Vagina (tissue), 2 donors: Measurements from ENCODE around the gene PLK2. TPM values are rescaled to one million over a fixed set of nuclear protein-coding genes. Genes with fewer than 3 reads are reported as not detected.

Experiments used
- DNase-seq, 2 donors: peaks; one replicate each; pipeline ENCODE4 v3.0.0-alpha.2; 2017; ENCODE audit errors: extremely low spot score in 2 of 2
- H3K27ac ChIP-seq: fragments of 200-600 bp; sonication (generic); one replicate; pipeline ENCODE4 v1.5.1; 2019
- H3K27me3 ChIP-seq: fragments of 200-600 bp; sonication (generic); one replicate; pipeline ENCODE4 v1.5.1; 2019
- H3K36me3 ChIP-seq, 2 donors: fragments of 200-600 bp; sonication (generic); one replicate each; pipeline ENCODE4 v1.5.1; 2017 to 2019
- H3K4me1 ChIP-seq: fragments of 200-600 bp; sonication (generic); one replicate; pipeline ENCODE4 v1.5.1; 2019
- H3K4me3 ChIP-seq, 2 donors: fragments of 200-600 bp; sonication (generic); 1 replicate in 1 of 2; 2 replicates in 1 of 2; pipeline ENCODE4 v1.5.1; 2016 to 2019
- H3K9me3 ChIP-seq: fragments of 200-600 bp; sonication (generic); one replicate; pipeline ENCODE4 v1.5.1; 2019
- POLR2A ChIP-seq, 2 donors: fragments of 450-650 bp; IDR thresholded peaks; one replicate each; pipeline ENCODE4 v1.6.1; 2017; ENCODE audit warnings: antibody characterized with exemption in 2 of 2, mild to moderate bottlenecking in 2 of 2, moderate library complexity in 2 of 2
- POLR2AphosphoS5 ChIP-seq, 2 donors: sonication (generic); formaldehyde crosslinking; IDR thresholded peaks; one replicate each; pipeline ENCODE4 v1.9.0; 2017; ENCODE audit warnings: antibody characterized with exemption in 2 of 2, mild to moderate bottlenecking in 2 of 2, low read depth in 1 of 2; ENCODE audit not compliant: insufficient read depth in 1 of 2
- intact Hi-C: fragments of 100-400 bp; cut with DNase I; formaldehyde crosslinking; loops from one replicate; pipeline ENCODE4 v1.15.1; 2023
- total RNA-seq: library from RNA; depleted of rRNA; stranded (reverse); fragments of >200 nt; gene quantifications from one replicate; pipeline ENCODE4 v1.2.3, GENCODE V29; 2016
- TF ChIP-seq, protein P1 (sequence below), 3 experiments: fragments of 450-650 bp in 2 of 3; fragments of 200-600 bp in 1 of 3; sonication (generic) in 1 of 3; IDR thresholded peaks; one replicate each; pipeline ENCODE4 v1.5.1; 2017 to 2019; ENCODE audit warnings: antibody characterized with exemption in 3 of 3, mild to moderate bottlenecking in 2 of 3, moderate library complexity in 2 of 3

Gene PLK2
- total RNA-seq, 1 donor from 2014 or later, result 169 TPM

DNA sequence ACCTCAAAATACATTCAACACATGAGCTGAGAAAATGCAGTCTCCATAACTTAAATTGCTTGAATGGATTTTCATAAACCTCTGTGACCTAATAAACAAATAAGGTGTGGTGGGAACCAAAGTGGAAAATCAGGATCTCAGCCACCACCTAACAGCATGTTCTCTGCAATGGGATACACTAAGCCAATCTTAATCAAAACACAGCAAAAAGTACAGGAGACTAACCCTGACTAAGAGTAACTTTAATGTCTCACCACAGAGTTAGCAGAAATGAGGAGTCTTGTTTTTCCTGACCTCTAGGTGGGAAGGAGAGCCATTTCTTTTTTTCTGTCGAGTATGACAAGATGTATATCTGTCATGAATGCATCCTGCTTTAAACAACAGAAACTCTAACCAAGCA, 48.5 kb downstream of the PLK2 start:
- Histone ChIP-seq H3K27ac (no peak overlapping the region), H3K27me3 (no peaks in the 10 kb centered on the region), H3K9me3 (no peaks in the 10 kb centered on the region), H3K4me1 (peaks cover 21% of the 10 kb centered on the region), H3K36me3 (no peaks in the 10 kb centered on the region), H3K4me3 (no peak overlapping the region)
- no peak for TF ChIP-seq POLR2AphosphoS5 (IDR thresholded peaks at IDR 0.05; ENCODE audit: insufficient read depth in 1 of 2, low read depth in 1 of 2)
- TF ChIP-seq, protein P1, sequence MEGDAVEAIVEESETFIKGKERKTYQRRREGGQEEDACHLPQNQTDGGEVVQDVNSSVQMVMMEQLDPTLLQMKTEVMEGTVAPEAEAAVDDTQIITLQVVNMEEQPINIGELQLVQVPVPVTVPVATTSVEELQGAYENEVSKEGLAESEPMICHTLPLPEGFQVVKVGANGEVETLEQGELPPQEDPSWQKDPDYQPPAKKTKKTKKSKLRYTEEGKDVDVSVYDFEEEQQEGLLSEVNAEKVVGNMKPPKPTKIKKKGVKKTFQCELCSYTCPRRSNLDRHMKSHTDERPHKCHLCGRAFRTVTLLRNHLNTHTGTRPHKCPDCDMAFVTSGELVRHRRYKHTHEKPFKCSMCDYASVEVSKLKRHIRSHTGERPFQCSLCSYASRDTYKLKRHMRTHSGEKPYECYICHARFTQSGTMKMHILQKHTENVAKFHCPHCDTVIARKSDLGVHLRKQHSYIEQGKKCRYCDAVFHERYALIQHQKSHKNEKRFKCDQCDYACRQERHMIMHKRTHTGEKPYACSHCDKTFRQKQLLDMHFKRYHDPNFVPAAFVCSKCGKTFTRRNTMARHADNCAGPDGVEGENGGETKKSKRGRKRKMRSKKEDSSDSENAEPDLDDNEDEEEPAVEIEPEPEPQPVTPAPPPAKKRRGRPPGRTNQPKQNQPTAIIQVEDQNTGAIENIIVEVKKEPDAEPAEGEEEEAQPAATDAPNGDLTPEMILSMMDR (IDR thresholded peaks at IDR 0.05), result no peak
- TF ChIP-seq POLR2A (IDR thresholded peaks at IDR 0.05), result no peak
- intact Hi-C loops, result no loop called here
- no peak for DNase-seq

GRCh38 chr5:58410441-58410840, 49.4 kb downstream of the PLK2 start:
- Histone ChIP-seq H3K36me3 (no peaks in the 10 kb centered on the region), H3K4me1 (peaks cover 21% of the 10 kb centered on the region), H3K4me3 (no peak overlapping the region), H3K27ac (no peak overlapping the region), H3K27me3 (no peaks in the 10 kb centered on the region), H3K9me3 (no peaks in the 10 kb centered on the region)
- TF ChIP-seq, protein P1 (IDR thresholded peaks at IDR 0.05), result no peak
- TF ChIP-seq POLR2AphosphoS5 (IDR thresholded peaks at IDR 0.05; ENCODE audit: insufficient read depth in 1 of 2, low read depth in 1 of 2), result no peak
- TF ChIP-seq POLR2A (IDR thresholded peaks at IDR 0.05), result no peak
- DNase-seq, result no peak
- intact Hi-C loops, result no loop called here

DNA sequence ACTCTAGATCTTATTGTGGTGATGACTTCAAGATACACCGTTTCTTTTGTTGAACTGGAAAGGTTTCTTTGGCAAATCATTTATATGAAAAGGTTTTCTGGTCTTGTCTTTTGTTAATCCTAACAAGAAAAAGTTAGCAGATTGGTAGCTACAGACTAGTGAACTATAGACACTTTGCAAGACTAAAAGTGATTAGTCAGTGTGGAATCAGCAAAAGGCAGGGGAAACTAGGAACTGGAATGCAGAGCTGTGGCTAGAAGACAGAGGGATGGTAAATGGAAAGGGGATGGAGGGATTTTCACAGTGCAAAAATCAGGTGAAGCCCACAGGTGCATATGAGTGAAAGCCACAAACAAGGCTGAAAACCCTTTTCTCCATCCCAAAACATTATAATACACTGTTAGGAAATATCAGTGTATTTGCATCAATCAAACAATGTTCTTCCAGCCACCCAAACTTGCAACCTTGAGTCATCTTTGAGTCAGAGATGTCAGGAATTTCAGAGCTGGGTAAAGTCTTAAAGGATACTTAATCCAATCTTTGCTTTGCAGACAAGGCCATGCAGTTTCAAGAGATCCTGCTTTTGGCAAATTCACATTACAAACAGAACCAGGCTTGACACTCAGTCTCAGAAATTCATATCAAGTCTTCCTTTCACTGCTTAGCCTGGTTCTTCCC, 52.7 kb downstream of the PLK2 start:
- no peak overlapping the region for H3K27ac ChIP-seq
- H3K9me3 ChIP-seq, result no peaks in the 10 kb centered on the region
- H3K36me3 ChIP-seq, result no peaks in the 10 kb centered on the region
- H3K4me1 ChIP-seq, result peaks cover 21% of the 10 kb centered on the region
- no peak for TF ChIP-seq POLR2A (IDR thresholded peaks at IDR 0.05)
- TF ChIP-seq, protein P1 (IDR thresholded peaks at IDR 0.05), result no peak
- TF ChIP-seq POLR2AphosphoS5 (IDR thresholded peaks at IDR 0.05; ENCODE audit: insufficient read depth in 1 of 2, low read depth in 1 of 2), result no peak
- H3K4me3 ChIP-seq, result no peak overlapping the region
- intact Hi-C loops, result no loop called here
- H3K27me3 ChIP-seq, result no peaks in the 10 kb centered on the region
- DNase-seq, result no peak

GRCh38 chr5:58406394-58406793, 53.5 kb downstream of the PLK2 start:
- TF ChIP-seq, protein P1 (IDR thresholded peaks at IDR 0.05), result no peak
- no peak for TF ChIP-seq POLR2AphosphoS5 (IDR thresholded peaks at IDR 0.05; ENCODE audit: insufficient read depth in 1 of 2, low read depth in 1 of 2)
- TF ChIP-seq POLR2A (IDR thresholded peaks at IDR 0.05), result no peak
- Histone ChIP-seq H3K4me3 (no peak overlapping the region), H3K27me3 (no peaks in the 10 kb centered on the region), H3K4me1 (peaks cover 21% of the 10 kb centered on the region), H3K9me3 (no peaks in the 10 kb centered on the region), H3K27ac (no peak overlapping the region), H3K36me3 (no peaks in the 10 kb centered on the region)
- DNase-seq, result no peak
- intact Hi-C loops, result no loop called here

GRCh38 chr5:58405175-58405574, 54.7 kb downstream of the PLK2 start:
- Histone ChIP-seq H3K27me3 (no peaks in the 10 kb centered on the region), H3K4me3 (no peak overlapping the region), H3K27ac (no peak overlapping the region), H3K36me3 (no peaks in the 10 kb centered on the region), H3K4me1 (peaks cover 11% of the 10 kb centered on the region), H3K9me3 (no peaks in the 10 kb centered on the region)
- intact Hi-C loops, result no loop called here
- TF ChIP-seq POLR2AphosphoS5 (IDR thresholded peaks at IDR 0.05; ENCODE audit: insufficient read depth in 1 of 2, low read depth in 1 of 2) (no peak), POLR2A (IDR thresholded peaks at IDR 0.05) (no peak)
- TF ChIP-seq, protein P1 (IDR thresholded peaks at IDR 0.05), result no peak
- DNase-seq, result no peak
